SU-DHL-6 (cell line): ENCODE data around the gene HLA-B.

Source experiments
- EZH2phosphoT487 ChIP-seq: fragments of 200-600 bp; sonication (generic), shearing (Covaris generic); conservative IDR thresholded peaks from 2 replicates; pipeline ENCODE4 v1.6.1; 2018; ENCODE audit warnings: mild to moderate bottlenecking, antibody characterized with exemption, low read length, moderate library complexity, mixed read lengths
- TF ChIP-seq, protein P1 (sequence below): fragments of 200-600 bp; sonication (generic); IDR thresholded peaks from one replicate; pipeline ENCODE4 v1.5.1; 2017; ENCODE audit warnings: antibody characterized with exemption, mild to moderate bottlenecking, low read length, moderate library complexity; ENCODE audit not compliant: insufficient read depth, poor library complexity, severe bottlenecking

DNA sequence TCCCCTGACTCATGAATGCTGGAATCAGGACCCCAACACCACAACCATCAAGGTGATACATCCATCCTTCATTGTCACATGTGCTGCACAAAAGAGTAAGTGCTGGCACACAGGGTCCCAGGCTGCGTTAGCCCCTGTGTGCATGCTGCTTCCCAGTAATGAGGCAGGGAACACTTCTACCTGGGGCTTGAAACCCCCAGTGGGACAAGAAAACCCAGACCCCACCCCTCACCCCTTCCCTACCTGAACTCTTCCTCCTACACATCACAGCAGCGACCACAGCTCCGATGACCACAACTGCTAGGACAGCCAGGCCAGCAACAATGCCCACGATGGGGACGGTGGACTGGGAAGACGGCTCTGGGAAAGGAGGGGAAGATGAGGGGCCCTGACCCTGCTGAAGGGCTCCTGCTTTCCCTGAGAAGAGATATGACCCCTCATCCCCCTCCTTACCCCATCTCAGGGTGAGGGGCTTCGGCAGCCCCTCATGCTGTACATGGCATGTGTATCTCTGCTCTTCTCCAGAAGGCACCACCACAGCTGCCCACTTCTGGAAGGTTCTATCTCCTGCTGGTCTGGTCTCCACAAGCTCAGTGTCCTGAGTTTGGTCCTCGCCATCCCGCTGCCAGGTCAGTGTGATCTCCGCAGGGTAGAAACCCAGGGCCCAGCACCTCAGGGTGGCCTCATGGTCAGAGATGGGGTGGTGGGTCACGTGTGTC, 2.0 kb downstream of the HLA-B start:
- TF ChIP-seq, protein P1, sequence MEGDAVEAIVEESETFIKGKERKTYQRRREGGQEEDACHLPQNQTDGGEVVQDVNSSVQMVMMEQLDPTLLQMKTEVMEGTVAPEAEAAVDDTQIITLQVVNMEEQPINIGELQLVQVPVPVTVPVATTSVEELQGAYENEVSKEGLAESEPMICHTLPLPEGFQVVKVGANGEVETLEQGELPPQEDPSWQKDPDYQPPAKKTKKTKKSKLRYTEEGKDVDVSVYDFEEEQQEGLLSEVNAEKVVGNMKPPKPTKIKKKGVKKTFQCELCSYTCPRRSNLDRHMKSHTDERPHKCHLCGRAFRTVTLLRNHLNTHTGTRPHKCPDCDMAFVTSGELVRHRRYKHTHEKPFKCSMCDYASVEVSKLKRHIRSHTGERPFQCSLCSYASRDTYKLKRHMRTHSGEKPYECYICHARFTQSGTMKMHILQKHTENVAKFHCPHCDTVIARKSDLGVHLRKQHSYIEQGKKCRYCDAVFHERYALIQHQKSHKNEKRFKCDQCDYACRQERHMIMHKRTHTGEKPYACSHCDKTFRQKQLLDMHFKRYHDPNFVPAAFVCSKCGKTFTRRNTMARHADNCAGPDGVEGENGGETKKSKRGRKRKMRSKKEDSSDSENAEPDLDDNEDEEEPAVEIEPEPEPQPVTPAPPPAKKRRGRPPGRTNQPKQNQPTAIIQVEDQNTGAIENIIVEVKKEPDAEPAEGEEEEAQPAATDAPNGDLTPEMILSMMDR, result no peak
- no peak for TF ChIP-seq EZH2phosphoT487
